ENCODE results near the gene ARHGEF19. TPM values are rescaled to one million over a fixed set of nuclear protein-coding genes. Genes with fewer than 3 reads are reported as not detected.

The ARHGEF19 gene
- total and polyA plus RNA-seq, 2 of the 13 experiments (the other 11 are each of a cell fraction or from before 2014, with no cell fraction given) = 1.7 to 1.8 TPM

DNA sequence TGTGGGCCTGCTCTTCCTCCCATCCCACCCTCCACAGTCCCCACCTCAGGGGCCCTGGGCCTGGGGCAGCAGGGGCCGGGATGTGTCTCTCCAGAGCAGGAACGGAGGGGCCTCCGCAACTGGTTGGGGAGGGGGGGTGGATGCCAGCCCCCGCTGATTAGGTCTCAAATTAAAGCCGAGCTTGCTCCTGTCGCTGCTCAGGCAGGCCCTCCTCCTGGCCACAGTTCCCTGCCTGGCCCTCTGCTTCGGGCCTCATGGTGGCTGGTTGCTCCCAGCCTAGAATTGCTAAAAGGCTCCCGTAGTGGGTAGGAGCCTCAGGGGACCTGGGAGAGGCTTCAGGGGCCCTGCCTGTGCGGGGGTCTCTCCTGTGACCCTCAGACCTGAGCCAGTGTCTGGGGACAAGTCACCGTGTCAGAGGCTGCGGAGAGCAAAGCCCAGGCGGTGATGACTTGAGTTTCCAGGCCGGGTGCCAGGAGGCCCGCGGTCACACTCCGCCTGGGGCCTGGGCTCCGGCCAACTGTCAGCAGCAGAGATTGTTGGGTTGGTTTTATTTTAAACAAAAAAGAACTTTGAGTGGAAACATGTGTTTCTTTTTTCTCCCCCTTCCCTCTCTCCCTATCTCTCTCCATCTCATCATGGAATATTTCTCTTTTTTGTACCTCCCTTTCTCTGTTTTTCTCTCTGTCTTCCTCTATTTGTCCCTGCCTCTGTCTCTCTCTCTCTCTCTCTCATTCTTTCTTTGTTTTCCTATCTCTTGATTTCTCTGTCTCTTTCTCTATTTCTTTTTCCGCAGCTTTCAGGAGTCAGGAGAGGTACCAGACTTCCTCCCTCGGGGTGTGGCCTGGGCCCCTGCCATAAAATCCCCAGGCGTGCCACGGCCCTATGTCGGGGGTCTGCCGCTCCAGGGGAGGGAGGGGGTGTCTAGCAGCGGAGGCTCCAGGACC, 36.6 kb downstream of the ARHGEF19 start (continued):
- no peak for TF ChIP-seq PAF1 (CRISPR knock-in tag; IDR thresholded peaks at IDR 0.05)
- TF ChIP-seq ATF7 (IDR thresholded peaks at IDR 0.05) = no peak
- TF ChIP-seq ATF7 (CRISPR knock-in tag; IDR thresholded peaks at IDR 0.05) = no peak
- TF ChIP-seq NFATC3 (CRISPR knock-in tag; IDR thresholded peaks at IDR 0.05) = no peak
- no peak for TF ChIP-seq HDAC6 (IDR thresholded peaks at IDR 0.05; ENCODE audit: low read depth, low read length)
- peak; percentile 45; the same call in 1 of the 2 replicates for TF ChIP-seq KDM3A (CRISPR knock-in tag; IDR thresholded peaks at IDR 0.05; ENCODE audit: low read depth)
- no peak for TF ChIP-seq ZNF776 (CRISPR knock-in tag; IDR thresholded peaks at IDR 0.05)
- TF ChIP-seq ZNF558 (CRISPR knock-in tag; IDR thresholded peaks at IDR 0.05; ENCODE audit: borderline replicate concordance) = no peak
- no peak; the same call in 1 of the 2 replicates for TF ChIP-seq ZNF333 (CRISPR knock-in tag; IDR thresholded peaks at IDR 0.05; ENCODE audit: borderline replicate concordance)
- TF ChIP-seq, protein P1, sequence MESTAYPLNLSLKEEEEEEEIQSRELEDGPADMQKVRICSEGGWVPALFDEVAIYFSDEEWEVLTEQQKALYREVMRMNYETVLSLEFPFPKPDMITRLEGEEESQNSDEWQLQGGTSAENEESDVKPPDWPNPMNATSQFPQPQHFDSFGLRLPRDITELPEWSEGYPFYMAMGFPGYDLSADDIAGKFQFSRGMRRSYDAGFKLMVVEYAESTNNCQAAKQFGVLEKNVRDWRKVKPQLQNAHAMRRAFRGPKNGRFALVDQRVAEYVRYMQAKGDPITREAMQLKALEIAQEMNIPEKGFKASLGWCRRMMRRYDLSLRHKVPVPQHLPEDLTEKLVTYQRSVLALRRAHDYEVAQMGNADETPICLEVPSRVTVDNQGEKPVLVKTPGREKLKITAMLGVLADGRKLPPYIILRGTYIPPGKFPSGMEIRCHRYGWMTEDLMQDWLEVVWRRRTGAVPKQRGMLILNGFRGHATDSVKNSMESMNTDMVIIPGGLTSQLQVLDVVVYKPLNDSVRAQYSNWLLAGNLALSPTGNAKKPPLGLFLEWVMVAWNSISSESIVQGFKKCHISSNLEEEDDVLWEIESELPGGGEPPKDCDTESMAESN (CRISPR knock-in tag; conservative IDR thresholded peaks at IDR 0.05) = no peak
- TF ChIP-seq DMAP1 (CRISPR knock-in tag; IDR thresholded peaks at IDR 0.05) = no peak
- no peak for TF ChIP-seq ZNF878 (CRISPR knock-in tag; IDR thresholded peaks at IDR 0.05)
- TF ChIP-seq MAFK (conservative IDR thresholded peaks at IDR 0.05 in 1 of 2, IDR thresholded peaks at IDR 0.05 in 1 of 2; ENCODE audit: low read length in 2 of 2) = no peak
- TF ChIP-seq, protein P2, sequence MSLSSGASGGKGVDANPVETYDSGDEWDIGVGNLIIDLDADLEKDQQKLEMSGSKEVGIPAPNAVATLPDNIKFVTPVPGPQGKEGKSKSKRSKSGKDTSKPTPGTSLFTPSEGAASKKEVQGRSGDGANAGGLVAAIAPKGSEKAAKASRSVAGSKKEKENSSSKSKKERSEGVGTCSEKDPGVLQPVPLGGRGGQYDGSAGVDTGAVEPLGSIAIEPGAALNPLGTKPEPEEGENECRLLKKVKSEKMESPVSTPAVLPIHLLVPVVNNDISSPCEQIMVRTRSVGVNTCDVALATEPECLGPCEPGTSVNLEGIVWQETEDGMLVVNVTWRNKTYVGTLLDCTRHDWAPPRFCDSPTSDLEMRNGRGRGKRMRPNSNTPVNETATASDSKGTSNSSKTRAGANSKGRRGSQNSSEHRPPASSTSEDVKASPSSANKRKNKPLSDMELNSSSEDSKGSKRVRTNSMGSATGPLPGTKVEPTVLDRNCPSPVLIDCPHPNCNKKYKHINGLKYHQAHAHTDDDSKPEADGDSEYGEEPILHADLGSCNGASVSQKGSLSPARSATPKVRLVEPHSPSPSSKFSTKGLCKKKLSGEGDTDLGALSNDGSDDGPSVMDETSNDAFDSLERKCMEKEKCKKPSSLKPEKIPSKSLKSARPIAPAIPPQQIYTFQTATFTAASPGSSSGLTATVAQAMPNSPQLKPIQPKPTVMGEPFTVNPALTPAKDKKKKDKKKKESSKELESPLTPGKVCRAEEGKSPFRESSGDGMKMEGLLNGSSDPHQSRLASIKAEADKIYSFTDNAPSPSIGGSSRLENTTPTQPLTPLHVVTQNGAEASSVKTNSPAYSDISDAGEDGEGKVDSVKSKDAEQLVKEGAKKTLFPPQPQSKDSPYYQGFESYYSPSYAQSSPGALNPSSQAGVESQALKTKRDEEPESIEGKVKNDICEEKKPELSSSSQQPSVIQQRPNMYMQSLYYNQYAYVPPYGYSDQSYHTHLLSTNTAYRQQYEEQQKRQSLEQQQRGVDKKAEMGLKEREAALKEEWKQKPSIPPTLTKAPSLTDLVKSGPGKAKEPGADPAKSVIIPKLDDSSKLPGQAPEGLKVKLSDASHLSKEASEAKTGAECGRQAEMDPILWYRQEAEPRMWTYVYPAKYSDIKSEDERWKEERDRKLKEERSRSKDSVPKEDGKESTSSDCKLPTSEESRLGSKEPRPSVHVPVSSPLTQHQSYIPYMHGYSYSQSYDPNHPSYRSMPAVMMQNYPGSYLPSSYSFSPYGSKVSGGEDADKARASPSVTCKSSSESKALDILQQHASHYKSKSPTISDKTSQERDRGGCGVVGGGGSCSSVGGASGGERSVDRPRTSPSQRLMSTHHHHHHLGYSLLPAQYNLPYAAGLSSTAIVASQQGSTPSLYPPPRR (CRISPR knock-in tag; IDR thresholded peaks at IDR 0.05; ENCODE audit: borderline replicate concordance) = no peak
- no peak for TF ChIP-seq ELF3 (CRISPR knock-in tag; IDR thresholded peaks at IDR 0.05)
- no peak for TF ChIP-seq ZNF430 (CRISPR knock-in tag; IDR thresholded peaks at IDR 0.05)
- TF ChIP-seq ZNF550 (CRISPR knock-in tag; IDR thresholded peaks at IDR 0.05; ENCODE audit: borderline replicate concordance) = no peak
- TF ChIP-seq ZNF12 (CRISPR knock-in tag; IDR thresholded peaks at IDR 0.05) = no peak
- TF ChIP-seq ZMYM3 (CRISPR knock-in tag; IDR thresholded peaks at IDR 0.05) = 0 out of 2 replicates have a peak, but pooled peaks have one; percentile 44
- TF ChIP-seq ZNF34 (CRISPR knock-in tag; IDR thresholded peaks at IDR 0.05; ENCODE audit: borderline replicate concordance) = no peak
- TF ChIP-seq RBM39 (IDR thresholded peaks at IDR 0.05; ENCODE audit: low read depth, low read length, poor library complexity, severe bottlenecking) = no peak
- no peak for TF ChIP-seq FOXA3 (CRISPR knock-in tag; IDR thresholded peaks at IDR 0.05)
- no peak for TF ChIP-seq DPF2 (CRISPR knock-in tag; IDR thresholded peaks at IDR 0.05; ENCODE audit: borderline replicate concordance, low read depth)
- no peak for TF ChIP-seq ZNF672 (CRISPR knock-in tag; IDR thresholded peaks at IDR 0.05)
- TF ChIP-seq CEBPG (CRISPR knock-in tag; IDR thresholded peaks at IDR 0.05) = no peak

All from HepG2 (cell line).